Neural cell (in vitro differentiated cells): Measurements from ENCODE around the gene DYNC1LI2. TPM values are rescaled to one million over a fixed set of nuclear protein-coding genes. Genes with fewer than 3 reads are reported as not detected.

Experiments used
- H2AFZ ChIP-seq: fragments of 200-600, 300-800 bp; sonication (generic), shearing (Covaris generic); 2 replicates; pipeline ENCODE4 v1.6.0; 2014; ENCODE audit warnings: low read depth, mild to moderate bottlenecking, antibody characterized with exemption, low read length, moderate library complexity
- H3F3A ChIP-seq: fragments of 200-600 bp; shearing (Covaris generic); 2 replicates; pipeline ENCODE4 v1.6.1; 2016; ENCODE audit warnings: mild to moderate bottlenecking, moderate library complexity, mixed read lengths, antibody characterized with exemption, low read length; ENCODE audit not compliant: insufficient read depth, poor library complexity, severe bottlenecking
- H3K27ac ChIP-seq: fragments of 200-600, 300-800 bp; sonication (generic), shearing (Covaris generic); 2 replicates; pipeline ENCODE4 v1.5.1; 2014; ENCODE audit warnings: mild to moderate bottlenecking, low read length, moderate library complexity
- H3K27me3 ChIP-seq: fragments of 300-800, 200-600 bp; sonication (generic), shearing (Covaris generic); 2 replicates; pipeline ENCODE4 v1.6.0; 2014; ENCODE audit warnings: mild to moderate bottlenecking, low read depth, low read length, moderate library complexity; ENCODE audit not compliant: insufficient read depth
- H3K36me3 ChIP-seq: fragments of 300-800, 200-600 bp; sonication (generic), shearing (Covaris generic); 2 replicates; pipeline ENCODE4 v1.5.1; 2014; ENCODE audit warnings: mild to moderate bottlenecking, antibody characterized with exemption, low read length, moderate library complexity; ENCODE audit not compliant: insufficient read depth
- H3K4me2 ChIP-seq: fragments of 300-800, 200-600 bp; sonication (generic), shearing (Covaris generic); 2 replicates; pipeline ENCODE4 v1.6.0; 2014; ENCODE audit warnings: mild to moderate bottlenecking, low read length
- H3K4me3 ChIP-seq: fragments of 300-800, 200-600 bp; sonication (generic), shearing (Covaris generic); 2 replicates; pipeline ENCODE4 v1.5.1; 2014; ENCODE audit warnings: mild to moderate bottlenecking, low read length, moderate library complexity
- H3K79me2 ChIP-seq: fragments of 200-600 bp; shearing (Covaris generic); replicated peaks from 2 replicates; pipeline ENCODE4 v1.6.0; 2014; ENCODE audit warnings: mild to moderate bottlenecking, low read length, moderate library complexity; ENCODE audit not compliant: insufficient read depth
- H3K9ac ChIP-seq: fragments of 300-800, 200-600 bp; sonication (generic), shearing (Covaris generic); 2 replicates; pipeline ENCODE4 v1.6.1; 2016; ENCODE audit warnings: mild to moderate bottlenecking, low read length, mixed read lengths
- H3K9me2 ChIP-seq: fragments of 200-600 bp; shearing (Covaris generic); 2 replicates; pipeline ENCODE4 v1.6.1; 2016; ENCODE audit warnings: mild to moderate bottlenecking, low read length, mixed read lengths; ENCODE audit not compliant: insufficient read depth
- H3K9me3 ChIP-seq: fragments of 200-600, 300-800 bp; sonication (generic), shearing (Covaris generic); 2 replicates; pipeline ENCODE4 v1.6.1; 2016; ENCODE audit warnings: mild to moderate bottlenecking, mixed run types, low read length, moderate library complexity, mixed read lengths
- H4K20me1 ChIP-seq: fragments of 200-600 bp; shearing (Covaris generic); 2 replicates; pipeline ENCODE4 v1.6.1; 2016; ENCODE audit warnings: mild to moderate bottlenecking, mixed run types; ENCODE audit not compliant: insufficient read depth
- CTCF ChIP-seq: fragments of 450-650 bp; IDR thresholded peaks from 2 replicates; pipeline ENCODE4 v1.5.1; 2014; ENCODE audit warnings: antibody characterized with exemption, mild to moderate bottlenecking, moderate library complexity; ENCODE audit not compliant: poor library complexity, severe bottlenecking
- EP300 ChIP-seq: fragments of 450-650 bp; conservative IDR thresholded peaks from 2 replicates; pipeline ENCODE4 v1.6.1; 2014; ENCODE audit warnings: antibody characterized with exemption, mild to moderate bottlenecking, moderate library complexity; ENCODE audit not compliant: poor library complexity, severe bottlenecking
- EZH2 ChIP-seq: fragments of 200-600, 300-800 bp; shearing (Covaris generic), sonication (generic); IDR thresholded peaks from 2 replicates; pipeline ENCODE4 v1.6.1; 2014; ENCODE audit warnings: antibody characterized with exemption, low read length, borderline replicate concordance, mild to moderate bottlenecking; ENCODE audit not compliant: insufficient read depth, poor library complexity, severe bottlenecking
- MXI1 ChIP-seq: fragments of 450-650 bp; conservative IDR thresholded peaks from 2 replicates; pipeline ENCODE4 v1.6.1; 2014; ENCODE audit warnings: antibody characterized with exemption, mild to moderate bottlenecking; ENCODE audit not compliant: poor library complexity, severe bottlenecking
- POLR2AphosphoS5 ChIP-seq: IDR thresholded peaks from 2 replicates; pipeline ENCODE4 v1.6.1; 2012
- RAD21 ChIP-seq: fragments of 450-650 bp; conservative IDR thresholded peaks from 2 replicates; pipeline ENCODE4 v1.6.1; 2014; ENCODE audit warnings: antibody characterized with exemption, mild to moderate bottlenecking, moderate library complexity
- SMC3 ChIP-seq: fragments of 450-650 bp; conservative IDR thresholded peaks from 2 replicates; pipeline ENCODE4 v1.6.1; 2014; ENCODE audit warnings: antibody characterized with exemption, mild to moderate bottlenecking, moderate library complexity; ENCODE audit not compliant: poor library complexity
- TAF1 ChIP-seq: IDR thresholded peaks from 2 replicates; pipeline ENCODE4 v1.6.1; 2012; ENCODE audit warnings: low read depth
- polyA plus RNA-seq: library from polyadenylated mRNA; depleted of rRNA; stranded (reverse); fragments of >200 nt; gene quantifications from 2 replicates; pipeline ENCODE4 v1.2.3, GENCODE V29; 2014
- TF ChIP-seq, protein P1 (sequence below): IDR thresholded peaks from 2 replicates; pipeline ENCODE4 v1.6.1; 2012; ENCODE audit warnings: borderline replicate concordance

The DYNC1LI2 gene
- polyA plus RNA-seq, 1 donor from 2014 or later, result 249 TPM

GRCh38 chr16:66776457-66776856 is 25.0 kb upstream of the DYNC1LI2 start:
- Histone ChIP-seq H3K27ac (no peak overlapping the region), H3F3A (no peaks in the 10 kb centered on the region), H2AFZ (no peak overlapping the region), H3K79me2 (no peaks in the 10 kb centered on the region), H3K27me3 (no peaks in the 10 kb centered on the region), H3K36me3 (no peaks in the 10 kb centered on the region), H4K20me1 (no peaks in the 10 kb centered on the region), H3K4me2 (no peak overlapping the region), H3K9me2 (no peaks in the 10 kb centered on the region), H3K4me3 (no peak overlapping the region), H3K9me3 (no peaks in the 10 kb centered on the region), H3K9ac (no peak overlapping the region)
- TF ChIP-seq CTCF (no peak), RAD21 (no peak), EP300 (no peak), SMC3 (no peak), EZH2 (no peak)
- TF ChIP-seq, protein P1, sequence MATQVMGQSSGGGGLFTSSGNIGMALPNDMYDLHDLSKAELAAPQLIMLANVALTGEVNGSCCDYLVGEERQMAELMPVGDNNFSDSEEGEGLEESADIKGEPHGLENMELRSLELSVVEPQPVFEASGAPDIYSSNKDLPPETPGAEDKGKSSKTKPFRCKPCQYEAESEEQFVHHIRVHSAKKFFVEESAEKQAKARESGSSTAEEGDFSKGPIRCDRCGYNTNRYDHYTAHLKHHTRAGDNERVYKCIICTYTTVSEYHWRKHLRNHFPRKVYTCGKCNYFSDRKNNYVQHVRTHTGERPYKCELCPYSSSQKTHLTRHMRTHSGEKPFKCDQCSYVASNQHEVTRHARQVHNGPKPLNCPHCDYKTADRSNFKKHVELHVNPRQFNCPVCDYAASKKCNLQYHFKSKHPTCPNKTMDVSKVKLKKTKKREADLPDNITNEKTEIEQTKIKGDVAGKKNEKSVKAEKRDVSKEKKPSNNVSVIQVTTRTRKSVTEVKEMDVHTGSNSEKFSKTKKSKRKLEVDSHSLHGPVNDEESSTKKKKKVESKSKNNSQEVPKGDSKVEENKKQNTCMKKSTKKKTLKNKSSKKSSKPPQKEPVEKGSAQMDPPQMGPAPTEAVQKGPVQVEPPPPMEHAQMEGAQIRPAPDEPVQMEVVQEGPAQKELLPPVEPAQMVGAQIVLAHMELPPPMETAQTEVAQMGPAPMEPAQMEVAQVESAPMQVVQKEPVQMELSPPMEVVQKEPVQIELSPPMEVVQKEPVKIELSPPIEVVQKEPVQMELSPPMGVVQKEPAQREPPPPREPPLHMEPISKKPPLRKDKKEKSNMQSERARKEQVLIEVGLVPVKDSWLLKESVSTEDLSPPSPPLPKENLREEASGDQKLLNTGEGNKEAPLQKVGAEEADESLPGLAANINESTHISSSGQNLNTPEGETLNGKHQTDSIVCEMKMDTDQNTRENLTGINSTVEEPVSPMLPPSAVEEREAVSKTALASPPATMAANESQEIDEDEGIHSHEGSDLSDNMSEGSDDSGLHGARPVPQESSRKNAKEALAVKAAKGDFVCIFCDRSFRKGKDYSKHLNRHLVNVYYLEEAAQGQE, result no peak

GRCh38 chr16:66774981-66775380 is 23.6 kb upstream of the DYNC1LI2 start:
- no peaks in the 10 kb centered on the region for H3F3A ChIP-seq
- TF ChIP-seq MXI1 (no peak), EP300 (no peak), SMC3 (no peak), RAD21 (no peak), POLR2AphosphoS5 (no peak), CTCF (no peak), TAF1 (no peak)
- TF ChIP-seq, protein P1, result no peak
- H3K36me3 ChIP-seq, result no peaks in the 10 kb centered on the region
- no peak overlapping the region for H2AFZ ChIP-seq
- no peak overlapping the region for H3K9ac ChIP-seq
- no peaks in the 10 kb centered on the region for H3K9me2 ChIP-seq
- no peaks in the 10 kb centered on the region for H3K79me2 ChIP-seq
- H3K27me3 ChIP-seq, result no peaks in the 10 kb centered on the region
- H3K27ac ChIP-seq, result no peak overlapping the region
- no peak overlapping the region for H3K4me3 ChIP-seq
- no peaks in the 10 kb centered on the region for H3K9me3 ChIP-seq
- no peaks in the 10 kb centered on the region for H4K20me1 ChIP-seq
- H3K4me2 ChIP-seq, result no peak overlapping the region
